ENCODE results near the gene HASPIN.
A peak's percentile ranks its signal among the peaks of the same experiment; 100 is the strongest.

The HASPIN gene

GRCh38 chr17:3765981-3766380, 42.3 kb downstream of the HASPIN start:
- no peak for DNase-seq (ENCODE audit: low read depth)

- no peak for DNase-seq (ENCODE audit: low read depth)
Observed at GRCh38 chr17:3766779-3767178, 43.1 kb downstream of the HASPIN start.

GRCh38 chr17:3768341-3768740, 44.6 kb downstream of the HASPIN start:
- DNase-seq (ENCODE audit: low read depth): no peak

DNA sequence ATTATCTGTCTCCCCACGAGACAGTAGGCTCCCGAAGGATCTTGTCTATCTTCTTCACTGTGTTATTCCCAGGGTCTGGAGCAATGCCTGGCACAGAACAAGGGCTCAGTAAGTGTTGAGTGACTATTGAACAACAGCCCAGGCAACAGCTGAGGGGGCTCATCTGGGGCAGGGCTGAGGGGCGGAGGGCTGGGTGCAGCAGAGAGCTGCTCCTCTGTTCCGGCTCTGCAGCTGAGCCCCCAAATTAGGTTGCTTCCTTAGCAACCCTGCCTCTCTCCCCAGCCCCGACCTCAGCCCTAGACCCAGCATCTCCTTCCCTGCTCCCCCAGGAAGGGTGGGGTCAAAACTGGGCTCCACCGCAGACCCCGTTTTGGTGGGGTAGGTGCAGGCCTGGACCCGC, 45.1 kb downstream of the HASPIN start:
- no peak for DNase-seq (ENCODE audit: low read depth)

DNA sequence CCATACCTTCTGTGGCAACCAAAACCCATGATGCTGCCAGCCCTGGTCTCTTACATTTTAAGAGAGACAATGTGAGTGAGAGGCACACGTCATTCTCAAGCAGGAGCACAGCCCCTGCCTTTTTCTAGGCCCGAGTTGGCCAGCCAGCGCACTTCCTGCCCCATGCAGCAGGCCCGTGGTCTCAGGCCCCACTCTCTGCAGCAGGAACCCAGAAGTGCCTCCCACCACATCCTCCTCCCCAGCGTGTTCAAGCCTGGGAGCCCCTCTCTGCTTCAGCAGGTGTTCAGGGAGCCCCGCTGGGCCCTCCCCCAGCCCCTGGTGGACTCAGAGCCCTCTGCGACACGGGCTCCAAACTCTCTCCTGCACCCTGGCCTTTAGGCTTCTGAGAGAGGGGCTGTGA, 46.8 kb downstream of the HASPIN start:
- DNase-seq (ENCODE audit: low read depth): no peak

GRCh38 chr17:3771140-3771539, 47.4 kb downstream of the HASPIN start:
- peak; percentile 16 for DNase-seq (ENCODE audit: low read depth)

DNA sequence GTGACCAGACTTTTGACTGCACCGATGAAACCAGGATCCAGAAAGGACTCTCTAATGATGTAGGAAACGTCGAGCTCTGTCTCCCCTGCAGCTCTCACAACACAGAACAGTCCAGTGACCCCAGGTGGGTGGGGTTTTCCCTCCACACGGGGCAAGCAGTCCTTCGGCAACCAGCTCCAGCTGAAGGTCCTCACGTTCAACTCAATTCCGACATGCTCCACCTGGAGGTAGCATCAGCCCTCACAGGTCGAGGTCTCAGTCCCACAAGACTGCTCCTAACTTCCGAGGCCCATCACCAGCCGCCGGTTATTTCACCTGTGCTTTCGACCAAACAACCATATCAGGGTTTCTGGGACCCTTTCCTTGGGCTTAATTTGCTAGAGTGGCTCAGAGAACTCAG, 49.1 kb downstream of the HASPIN start:
- no peak for DNase-seq (ENCODE audit: low read depth)

GRCh38 chr17:3773511-3773910, 49.8 kb downstream of the HASPIN start:
- peak; percentile 43 for DNase-seq (ENCODE audit: low read depth)

DNA sequence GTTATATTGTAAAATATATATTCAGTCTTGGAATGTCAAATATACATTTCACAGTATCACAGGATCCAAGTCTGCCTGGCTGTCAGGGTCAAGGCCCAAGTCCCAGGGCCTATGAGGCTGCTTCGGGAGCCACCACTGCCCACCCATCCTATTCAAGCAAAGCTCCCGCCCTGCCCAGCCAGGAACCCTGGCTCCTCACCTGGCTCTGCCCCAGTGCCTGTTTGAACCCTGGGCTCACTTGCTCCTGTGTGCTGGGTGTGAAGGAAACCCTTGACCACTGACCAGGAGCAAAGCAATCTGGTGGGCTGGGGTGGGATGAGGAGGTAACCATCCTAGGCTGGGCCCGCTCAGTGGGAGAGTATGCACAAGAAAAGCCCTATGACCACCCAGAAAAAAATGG, 50.3 kb downstream of the HASPIN start:
- no peak for DNase-seq (ENCODE audit: low read depth)
